OCI-LY3 (cell line): Measurements from ENCODE around the gene TFDP1.

Source experiments
- H2AFZ ChIP-seq: fragments of 200-600, 300-600 bp; shearing (Covaris generic); 2 replicates; pipeline ENCODE4 v1.6.0; 2014; ENCODE audit warnings: antibody characterized with exemption, low read depth, low read length
- H3K27ac ChIP-seq: fragments of 200-600, 300-600 bp; sonication (generic); 2 replicates; pipeline ENCODE4 v1.5.1; 2014; ENCODE audit warnings: mild to moderate bottlenecking, low read length, moderate library complexity, mixed read lengths
- H3K27me3 ChIP-seq: fragments of 200-600, 300-600 bp; sonication (generic); 2 replicates; pipeline ENCODE4 v1.6.1; 2014; ENCODE audit warnings: low read depth, low read length, mixed read lengths
- H3K36me3 ChIP-seq: fragments of 200-600, 300-600 bp; sonication (generic); replicated peaks from 2 replicates; pipeline ENCODE3; 2014; ENCODE audit warnings: low read depth, low read length, mixed read lengths
- H3K4me1 ChIP-seq: fragments of 300-600, 200-600 bp; sonication (generic); 2 replicates; pipeline ENCODE4 v1.6.1; 2014; ENCODE audit warnings: low read length, mixed read lengths
- H3K4me2 ChIP-seq: fragments of 200-600, 300-600 bp; sonication (generic); 2 replicates; pipeline ENCODE4 v1.6.1; 2014; ENCODE audit warnings: low read length, mixed read lengths
- H3K4me3 ChIP-seq: fragments of 300-600, 200-600 bp; sonication (generic); 2 replicates; pipeline ENCODE4 v1.5.1; 2014; ENCODE audit warnings: antibody characterized with exemption, mild to moderate bottlenecking, low read length, moderate library complexity
- H3K79me2 ChIP-seq: fragments of 300-600, 200-600 bp; shearing (Covaris generic); 2 replicates; pipeline ENCODE4 v1.6.1; 2014; ENCODE audit warnings: mild to moderate bottlenecking, low read length, mixed read lengths
- H3K9ac ChIP-seq: fragments of 300-600, 200-600 bp; shearing (Covaris generic); 2 replicates; pipeline ENCODE4 v1.6.0; 2014; ENCODE audit warnings: mild to moderate bottlenecking, low read length, moderate library complexity
- H3K9me3 ChIP-seq: fragments of 200-600, 300-600 bp; shearing (Covaris generic); 2 replicates; pipeline ENCODE4 v1.6.1; 2014; ENCODE audit warnings: low read length, mixed read lengths; ENCODE audit not compliant: insufficient read depth
- H4K20me1 ChIP-seq: fragments of 200-600, 300-600 bp; sonication (generic); 2 replicates; pipeline ENCODE4 v1.6.1; 2016; ENCODE audit warnings: low read length, mixed read lengths; ENCODE audit not compliant: insufficient read depth
- CTCF ChIP-seq: fragments of 200-600, 300-600 bp; sonication (generic); IDR thresholded peaks from 2 replicates; pipeline ENCODE4 v1.5.1; 2014; ENCODE audit warnings: antibody characterized with exemption, low read length, low read depth
- EZH2phosphoT487 ChIP-seq: fragments of 200-600 bp; shearing (Covaris generic); IDR thresholded peaks from 2 replicates; pipeline ENCODE4 v1.6.1; 2018; ENCODE audit warnings: antibody characterized with exemption, mixed run types, low read depth

Gene TFDP1

DNA sequence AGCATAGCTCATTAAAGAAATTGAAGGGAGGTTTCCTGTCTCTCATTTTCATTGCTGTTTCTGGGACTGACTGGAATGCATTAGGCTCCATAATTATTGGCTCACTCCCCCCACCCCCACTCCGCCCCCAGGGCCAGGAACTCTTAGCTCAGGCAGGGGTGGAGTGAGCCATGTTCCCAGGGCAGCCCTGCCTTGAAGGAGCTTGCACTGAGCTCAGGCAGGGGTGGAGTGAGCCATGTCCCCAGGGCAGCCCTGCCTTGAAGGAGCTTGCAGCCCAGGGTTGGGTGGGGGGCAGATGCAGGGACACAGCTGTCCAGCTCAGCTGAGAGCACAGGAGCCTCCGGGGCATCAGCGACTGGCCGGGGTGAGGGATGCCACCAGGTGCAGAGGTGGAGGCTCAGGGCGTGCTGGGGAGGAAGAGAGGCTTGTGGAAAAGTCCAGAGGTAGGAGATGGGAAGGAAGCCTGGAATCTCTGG lies 39.1 kb upstream of the TFDP1 start:
- Histone ChIP-seq H3K9ac (no peak overlapping the region), H3K27ac (no peak overlapping the region), H3K27me3 (no peaks in the 10 kb centered on the region), H3K79me2 (no peaks in the 10 kb centered on the region; the same call in 1 of the 2 replicates), H2AFZ (no peak overlapping the region), H3K4me2 (no peak overlapping the region), H4K20me1 (peaks cover 3% of the 10 kb centered on the region), H3K4me1 (no peaks in the 10 kb centered on the region), H3K4me3 (no peak overlapping the region), H3K36me3 (peaks cover 6% of the 10 kb centered on the region), H3K9me3 (no peaks in the 10 kb centered on the region)
- TF ChIP-seq EZH2phosphoT487 (no peak), CTCF (no peak)

GRCh38 chr13:113545931-113546516 lies 38.5 kb upstream of the TFDP1 start:
- no peak overlapping the region for H3K9ac ChIP-seq
- peaks cover 3% of the 10 kb centered on the region for H4K20me1 ChIP-seq
- no peak for TF ChIP-seq CTCF
- no peak for TF ChIP-seq EZH2phosphoT487
- no peak overlapping the region for H2AFZ ChIP-seq
- no peaks in the 10 kb centered on the region for H3K9me3 ChIP-seq
- no peak overlapping the region for H3K27ac ChIP-seq
- no peaks in the 10 kb centered on the region for H3K27me3 ChIP-seq
- H3K79me2 ChIP-seq = no peaks in the 10 kb centered on the region; the same call in 1 of the 2 replicates
- no peak overlapping the region for H3K4me3 ChIP-seq
- H3K4me2 ChIP-seq = no peak overlapping the region
- H3K36me3 ChIP-seq = peaks cover under 1% of the 10 kb centered on the region
- H3K4me1 ChIP-seq = no peaks in the 10 kb centered on the region

GRCh38 chr13:113546571-113547237 lies 37.8 kb upstream of the TFDP1 start:
- H3K79me2 ChIP-seq = no peaks in the 10 kb centered on the region; the same call in 1 of the 2 replicates
- peaks cover 3% of the 10 kb centered on the region for H4K20me1 ChIP-seq
- no peak overlapping the region for H2AFZ ChIP-seq
- H3K27me3 ChIP-seq = no peaks in the 10 kb centered on the region
- no peak overlapping the region for H3K4me2 ChIP-seq
- H3K36me3 ChIP-seq = no peaks in the 10 kb centered on the region
- H3K4me1 ChIP-seq = no peaks in the 10 kb centered on the region
- no peak overlapping the region for H3K27ac ChIP-seq
- no peak overlapping the region for H3K4me3 ChIP-seq
- H3K9me3 ChIP-seq = no peaks in the 10 kb centered on the region
- no peak overlapping the region for H3K9ac ChIP-seq
- TF ChIP-seq EZH2phosphoT487 (no peak), CTCF (no peak)

DNA sequence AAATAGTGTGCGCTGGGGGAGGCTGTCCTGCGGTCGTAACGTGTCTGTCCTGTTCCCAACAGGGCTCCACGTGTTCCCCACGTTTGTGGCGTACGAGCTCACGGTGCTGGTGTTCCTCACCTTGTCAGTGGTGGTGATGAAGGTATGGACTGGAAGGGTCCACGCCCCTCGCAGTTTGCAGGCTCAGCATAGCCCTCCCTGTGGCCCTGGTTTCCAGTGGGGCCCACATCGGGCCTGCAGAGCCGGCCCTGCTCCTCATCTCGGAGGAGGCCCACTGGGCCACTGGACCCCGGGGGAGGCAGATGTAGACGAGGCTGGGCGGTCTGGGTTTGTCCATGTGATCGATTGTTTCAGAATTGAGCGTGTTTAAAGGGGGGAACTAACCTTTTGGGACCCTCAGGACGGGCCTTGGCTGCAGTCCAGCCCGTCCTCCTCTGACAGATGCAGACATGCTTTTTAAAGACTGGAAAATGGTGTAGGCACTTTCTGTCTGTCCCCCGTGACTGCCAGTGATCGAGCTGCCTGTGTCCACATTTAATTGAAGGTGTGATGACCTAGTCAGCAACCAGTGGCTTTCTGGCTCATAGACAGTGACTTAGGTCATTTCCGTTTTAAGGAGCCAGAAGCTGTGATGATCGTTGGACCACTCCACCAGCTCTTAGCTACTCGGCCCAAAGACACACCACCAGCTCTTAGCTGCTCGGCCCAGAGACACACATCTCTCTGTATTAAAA lies 37.1 kb upstream of the TFDP1 start:
- no peaks in the 10 kb centered on the region for H3K4me1 ChIP-seq
- H4K20me1 ChIP-seq = peaks cover 3% of the 10 kb centered on the region
- no peaks in the 10 kb centered on the region; the same call in 1 of the 2 replicates for H3K79me2 ChIP-seq
- no peaks in the 10 kb centered on the region for H3K36me3 ChIP-seq
- H3K4me3 ChIP-seq = no peak overlapping the region
- no peaks in the 10 kb centered on the region for H3K9me3 ChIP-seq
- H3K9ac ChIP-seq = no peak overlapping the region
- no peak overlapping the region for H2AFZ ChIP-seq
- H3K27me3 ChIP-seq = no peaks in the 10 kb centered on the region
- no peak for TF ChIP-seq EZH2phosphoT487
- no peak for TF ChIP-seq CTCF
- no peak overlapping the region for H3K27ac ChIP-seq
- H3K4me2 ChIP-seq = no peak overlapping the region
